Muscle layer of duodenum (tissue), 2 donors: ENCODE results near the gene ZFP91.

Source experiments
- H3K27ac ChIP-seq: one replicate; pipeline ENCODE4 v1.7.0; 2013; ENCODE audit warnings: mild to moderate bottlenecking, low read length
- H3K27me3 ChIP-seq: one replicate; pipeline ENCODE4 v1.7.0; 2013; ENCODE audit warnings: low read depth, mild to moderate bottlenecking, control low read depth, low read length
- H3K36me3 ChIP-seq, 2 donors: one replicate each; pipeline ENCODE4 v1.7.0; 2013; ENCODE audit warnings: low read length in 2 of 2, control low read depth in 1 of 2, mild to moderate bottlenecking in 1 of 2; ENCODE audit not compliant: insufficient read depth in 2 of 2, control insufficient read depth in 1 of 2
- H3K4me1 ChIP-seq, 2 donors: one replicate each; pipeline ENCODE4 v1.7.0; 2013; ENCODE audit warnings: low read length in 2 of 2, mild to moderate bottlenecking in 2 of 2, control low read depth in 1 of 2, moderate library complexity in 1 of 2; ENCODE audit not compliant: insufficient read depth in 2 of 2, control insufficient read depth in 1 of 2
- H3K4me3 ChIP-seq, 2 donors: one replicate each; pipeline ENCODE4 v1.7.0; 2013; ENCODE audit warnings: low read length in 2 of 2, low read depth in 1 of 2, mild to moderate bottlenecking in 1 of 2
- H3K9me3 ChIP-seq, 2 donors: one replicate each; pipeline ENCODE4 v1.7.0; 2013; ENCODE audit warnings: low read length in 2 of 2, control low read depth in 1 of 2, mild to moderate bottlenecking in 1 of 2; ENCODE audit not compliant: control insufficient read depth in 1 of 2
- donor health status: healthy.

ZFP91 gene

DNA sequence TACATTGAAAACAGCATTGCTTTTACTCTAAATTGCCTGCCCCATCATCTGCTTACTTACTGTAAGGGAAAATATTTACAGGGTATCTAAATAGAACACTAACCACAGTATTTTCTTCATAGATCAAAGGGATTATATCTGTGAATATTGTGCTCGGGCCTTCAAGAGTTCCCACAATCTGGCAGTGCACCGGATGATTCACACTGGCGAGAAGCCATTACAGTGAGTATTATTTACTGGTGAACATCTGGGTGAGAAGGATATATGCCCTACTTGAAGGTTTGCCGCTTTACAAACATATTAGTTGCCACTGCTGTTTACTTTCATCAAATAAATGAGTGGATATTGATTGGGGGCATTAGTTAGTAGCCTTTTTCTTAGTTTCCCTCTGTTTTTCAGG, 37.7 kb downstream of the ZFP91 start:
- H3K4me1 ChIP-seq = peaks cover 0 to 4% of the 10 kb centered on the region in 2 donors
- H3K36me3 ChIP-seq = peaks cover 67 to 73% of the 10 kb centered on the region in 2 donors
- H3K4me3 ChIP-seq = no peak overlapping the region
- no peaks in the 10 kb centered on the region for H3K9me3 ChIP-seq
- no peaks in the 10 kb centered on the region for H3K27me3 ChIP-seq
- no peak overlapping the region for H3K27ac ChIP-seq

DNA sequence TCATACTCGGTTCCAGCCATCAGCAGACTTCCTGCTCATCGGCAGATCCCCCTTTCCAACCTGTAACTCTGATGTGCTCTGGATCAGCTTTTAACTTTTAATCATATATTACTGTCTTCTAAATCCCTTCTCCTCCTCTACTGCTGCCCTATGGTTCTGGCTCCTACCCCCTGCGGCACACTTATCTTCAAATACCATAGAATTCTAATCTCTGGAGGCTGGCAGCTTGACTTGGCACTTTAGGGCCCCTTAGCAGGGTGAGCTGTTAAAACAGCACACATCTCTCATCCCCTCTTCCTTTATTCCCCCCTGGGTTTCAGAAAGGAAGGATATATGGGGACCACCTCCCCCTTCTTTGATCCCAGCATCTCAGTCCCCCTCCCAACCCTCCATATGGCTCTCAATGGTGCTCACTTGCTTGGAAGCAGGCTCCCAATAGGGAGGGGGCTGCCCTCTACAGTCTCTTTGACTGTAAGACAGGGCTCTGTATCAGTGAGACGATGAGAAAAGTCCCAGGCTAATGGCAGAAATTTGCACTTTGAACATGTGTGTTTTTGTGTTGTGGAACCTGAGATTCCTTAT, 39.2 kb downstream of the ZFP91 start:
- Histone ChIP-seq H3K4me1 (peaks cover 0 to 13% of the 10 kb centered on the region in 2 donors), H3K36me3 (peaks cover 56 to 63% of the 10 kb centered on the region in 2 donors), H3K27ac (no peak overlapping the region), H3K27me3 (no peaks in the 10 kb centered on the region), H3K4me3 (no peak overlapping the region), H3K9me3 (no peaks in the 10 kb centered on the region)

DNA sequence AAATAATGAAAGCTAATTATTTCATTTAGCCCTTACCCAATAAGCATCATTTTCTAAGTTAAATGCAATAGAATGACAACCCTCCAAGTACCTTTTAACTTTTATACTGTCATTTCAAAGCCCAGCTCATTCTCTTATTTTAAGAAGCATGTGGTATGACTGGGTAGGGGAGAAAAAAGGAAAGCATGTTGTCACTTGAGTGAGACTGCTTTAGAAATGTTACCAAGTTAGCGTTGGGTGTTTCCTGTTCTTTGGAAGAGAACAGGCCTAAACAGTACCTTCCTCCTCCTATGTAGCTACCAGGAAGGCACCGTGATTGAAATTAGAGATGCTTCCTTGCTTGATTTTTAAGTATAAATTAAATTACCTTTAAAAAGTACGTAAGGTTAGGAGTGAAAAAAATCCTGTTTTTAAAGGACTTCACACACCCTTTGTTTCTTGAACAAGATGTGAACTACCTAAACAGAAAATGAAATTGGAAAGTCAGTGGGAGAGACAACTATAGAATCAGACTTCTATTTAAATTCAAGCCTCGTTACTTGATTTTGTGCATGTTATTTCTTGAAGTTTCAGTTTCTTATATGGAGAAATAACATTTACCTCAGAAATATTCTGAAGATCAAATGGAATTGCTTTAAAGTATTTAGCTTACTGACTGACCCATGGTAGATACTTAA, 42.9 kb downstream of the ZFP91 start:
- Histone ChIP-seq H3K27me3 (no peaks in the 10 kb centered on the region), H3K4me3 (no peak overlapping the region), H3K27ac (no peak overlapping the region), H3K9me3 (no peaks in the 10 kb centered on the region), H3K36me3 (peaks cover 46 to 49% of the 10 kb centered on the region in 2 donors), H3K4me1 (peaks cover 0 to 17% of the 10 kb centered on the region in 2 donors)

DNA sequence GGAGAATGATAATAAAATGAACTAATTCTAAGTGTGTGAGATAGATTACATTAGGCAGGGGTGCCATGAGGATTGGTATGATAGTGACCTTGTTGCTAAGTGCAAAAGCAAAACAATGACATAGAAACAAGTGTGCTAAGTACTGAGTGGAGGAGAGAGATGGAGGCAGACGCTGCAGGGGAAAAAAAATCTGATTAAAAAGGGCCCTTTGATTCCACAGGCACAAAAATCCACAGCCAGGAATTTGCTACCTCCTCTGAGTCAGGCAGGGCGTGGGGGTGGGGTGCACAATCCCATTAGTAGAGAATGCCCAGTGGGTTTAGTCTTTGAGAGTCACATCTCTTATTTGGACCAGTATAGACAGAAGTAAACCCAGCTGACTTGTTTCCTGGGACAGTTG, 43.5 kb downstream of the ZFP91 start, which contains the start of gene CNTF:
Gene CNTF (plus strand): TSS at position 322 of the 400 bp plus-strand sequence. CDS start 88 bp downstream, outside the sequence.
- peaks cover 41 to 44% of the 10 kb centered on the region in 2 donors for H3K36me3 ChIP-seq
- peak within 1 kb of the TSS; percentile 43 for H3K27ac ChIP-seq
- H3K4me3 ChIP-seq = no peak within 1 kb of the TSS
- H3K4me1 ChIP-seq = peaks cover 0 to 22% of the 10 kb centered on the region in 2 donors
- H3K9me3 ChIP-seq = no peaks in the 10 kb centered on the region
- H3K27me3 ChIP-seq = no peaks in the 10 kb centered on the region

DNA sequence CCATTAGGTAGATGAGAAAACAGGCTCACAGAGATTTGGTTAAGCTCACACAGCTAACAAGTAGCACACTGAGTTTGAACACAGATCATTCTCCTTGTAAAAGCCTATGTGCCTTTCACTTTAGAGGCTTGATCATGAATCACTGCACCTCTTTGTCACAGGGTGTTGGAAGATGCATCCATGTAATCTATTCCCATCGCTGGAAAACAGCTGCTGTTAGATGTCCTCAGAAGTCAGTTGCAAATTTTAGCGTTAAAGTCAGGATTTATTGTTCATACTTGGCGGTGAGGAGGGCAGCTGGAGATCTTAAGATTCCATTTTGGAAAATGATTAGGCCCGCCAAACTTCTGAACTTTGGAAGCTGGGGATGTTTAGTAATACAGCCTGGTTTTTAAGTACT, 46.2 kb downstream of the ZFP91 start:
- Histone ChIP-seq H3K36me3 (peaks cover 18 to 19% of the 10 kb centered on the region in 2 donors), H3K9me3 (no peaks in the 10 kb centered on the region), H3K4me3 (no peak overlapping the region), H3K4me1 (peaks cover 0 to 30% of the 10 kb centered on the region in 2 donors), H3K27ac (no peak overlapping the region), H3K27me3 (no peaks in the 10 kb centered on the region)

DNA sequence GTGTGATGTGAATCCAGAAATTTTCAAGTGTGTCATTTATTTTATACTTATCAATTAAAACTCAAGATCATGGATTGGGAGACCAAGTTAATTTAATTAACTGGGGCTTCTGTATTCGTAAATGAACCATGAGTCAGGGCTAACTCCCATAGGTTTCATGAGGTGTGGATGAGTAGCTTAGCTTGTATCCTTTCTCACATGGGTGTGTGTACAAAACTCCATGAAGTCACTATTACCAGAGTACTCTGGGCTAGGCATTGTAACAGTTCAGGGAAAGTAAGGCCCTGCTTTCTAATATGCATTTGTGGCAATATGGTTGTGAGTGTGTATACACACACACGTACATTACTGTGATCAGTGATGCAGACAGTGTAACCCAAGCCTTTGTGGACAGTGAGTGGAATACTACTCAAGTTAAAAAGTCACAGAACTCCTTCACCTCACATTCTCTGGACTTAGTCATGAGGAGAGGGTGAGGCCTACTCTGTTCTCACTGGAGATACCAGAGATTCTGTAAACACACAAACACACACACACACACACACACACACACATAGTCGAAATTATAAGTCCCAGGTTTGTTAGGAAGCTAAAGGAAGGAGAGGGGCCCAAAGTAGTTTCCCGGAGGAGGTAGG, 47.1 kb downstream of the ZFP91 start:
- Histone ChIP-seq H3K9me3 (no peaks in the 10 kb centered on the region), H3K27me3 (no peaks in the 10 kb centered on the region), H3K36me3 (peaks cover 18 to 19% of the 10 kb centered on the region in 2 donors), H3K4me1 (peaks cover 0 to 30% of the 10 kb centered on the region in 2 donors), H3K27ac (no peak overlapping the region), H3K4me3 (no peak overlapping the region)

DNA sequence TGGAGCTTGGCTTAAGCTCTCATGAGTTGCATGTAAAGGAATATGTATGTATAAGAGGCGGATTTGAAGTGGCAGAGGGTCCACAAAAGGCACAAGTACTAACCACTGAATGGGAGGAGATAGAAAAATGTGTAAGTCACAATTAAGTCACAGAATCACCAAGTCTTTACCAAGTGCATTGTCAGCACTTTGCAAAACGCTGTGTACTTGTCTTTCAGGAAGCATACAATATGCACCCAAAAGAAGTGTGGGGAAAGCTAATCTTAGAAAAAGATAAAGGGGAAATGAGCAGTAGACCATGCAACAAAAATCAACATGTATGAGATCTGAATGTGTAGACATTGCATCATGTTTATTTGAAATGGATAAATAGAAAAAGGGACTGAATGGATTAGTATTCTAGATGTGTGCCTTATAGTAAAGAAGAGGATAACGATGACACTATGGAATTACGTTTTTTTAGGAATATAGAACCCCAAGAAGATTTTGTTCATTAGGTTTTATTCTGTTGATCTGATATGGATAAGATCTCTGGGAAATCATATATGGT, 48.1 kb downstream of the ZFP91 start:
- Histone ChIP-seq H3K36me3 (peaks cover 18 to 19% of the 10 kb centered on the region in 2 donors), H3K27ac (peak overlapping the region; percentile 31), H3K9me3 (no peaks in the 10 kb centered on the region), H3K4me3 (no peak overlapping the region), H3K27me3 (no peaks in the 10 kb centered on the region), H3K4me1 (peaks cover 0 to 22% of the 10 kb centered on the region in 2 donors)

DNA sequence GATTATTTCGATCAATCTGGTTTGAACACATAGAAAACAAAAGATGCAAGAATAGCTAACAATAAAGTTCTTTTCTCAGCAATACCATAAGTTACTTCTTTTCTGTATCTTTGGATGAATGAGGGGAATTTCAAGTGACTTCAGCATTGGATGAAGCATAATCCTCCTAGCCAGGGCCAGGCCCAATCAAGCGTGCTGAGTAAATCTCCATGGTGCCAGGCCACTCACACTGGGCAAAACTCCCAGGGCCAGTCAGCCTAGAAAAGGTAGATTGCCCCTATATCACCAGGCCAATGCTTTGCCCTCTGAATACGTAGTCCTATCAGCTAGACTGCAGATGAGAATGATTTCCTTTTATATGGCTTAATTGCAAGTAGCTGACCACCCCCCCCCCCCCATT, 49.6 kb downstream of the ZFP91 start:
- Histone ChIP-seq H3K4me1 (peaks cover 0 to 12% of the 10 kb centered on the region in 2 donors), H3K9me3 (no peaks in the 10 kb centered on the region), H3K27me3 (no peaks in the 10 kb centered on the region), H3K27ac (no peak overlapping the region), H3K4me3 (no peak overlapping the region), H3K36me3 (peaks cover 11% of the 10 kb centered on the region in 2 donors)

DNA sequence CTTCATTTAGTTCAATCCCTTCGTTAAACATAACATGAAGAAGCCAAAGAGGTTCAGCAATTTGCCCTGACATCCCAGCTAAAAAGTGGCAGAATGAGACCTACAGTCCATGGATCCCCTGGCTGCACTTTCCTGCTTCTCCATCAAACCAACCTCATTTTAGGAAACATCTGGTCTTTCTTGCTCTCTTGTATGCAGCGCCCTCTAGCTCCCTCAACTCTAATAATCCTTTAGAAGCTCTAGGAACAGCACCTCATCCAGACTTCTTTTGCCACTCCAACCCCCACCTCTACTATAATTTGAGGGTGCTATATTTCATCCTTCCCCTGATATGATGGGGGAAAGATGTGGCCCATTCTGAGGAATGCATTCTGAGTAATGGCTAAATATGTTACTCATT, 51.0 kb downstream of the ZFP91 start:
- Histone ChIP-seq H3K36me3 (peaks cover 0 to 4% of the 10 kb centered on the region in 2 donors), H3K27me3 (no peaks in the 10 kb centered on the region), H3K27ac (no peak overlapping the region), H3K4me1 (peaks cover 0 to 12% of the 10 kb centered on the region in 2 donors), H3K4me3 (no peak overlapping the region), H3K9me3 (no peaks in the 10 kb centered on the region)

DNA sequence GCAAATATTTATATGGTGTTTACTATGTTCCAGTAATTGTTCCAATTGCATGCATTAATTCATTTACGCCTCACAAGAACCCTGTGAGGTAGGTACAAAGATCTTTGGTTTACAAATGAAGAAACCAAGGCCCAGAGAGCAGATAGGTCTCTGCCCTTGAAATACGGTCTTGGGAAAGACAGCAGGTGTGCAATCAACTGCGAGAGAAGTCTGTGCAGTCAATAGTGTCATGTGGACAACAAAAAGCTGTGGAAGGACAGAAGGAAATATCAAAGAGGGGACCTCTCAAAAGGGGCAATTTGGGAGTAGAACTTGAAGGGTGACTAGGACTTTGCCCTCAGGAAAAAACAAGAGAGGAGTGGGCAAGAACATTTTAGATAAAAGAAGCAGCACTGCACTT, 52.5 kb downstream of the ZFP91 start:
- no peak overlapping the region for H3K4me3 ChIP-seq
- H3K27me3 ChIP-seq = no peaks in the 10 kb centered on the region
- H3K4me1 ChIP-seq = peaks cover 0 to 12% of the 10 kb centered on the region in 2 donors
- H3K27ac ChIP-seq = no peak overlapping the region
- H3K36me3 ChIP-seq = no peaks in the 10 kb centered on the region
- H3K9me3 ChIP-seq = no peaks in the 10 kb centered on the region

DNA sequence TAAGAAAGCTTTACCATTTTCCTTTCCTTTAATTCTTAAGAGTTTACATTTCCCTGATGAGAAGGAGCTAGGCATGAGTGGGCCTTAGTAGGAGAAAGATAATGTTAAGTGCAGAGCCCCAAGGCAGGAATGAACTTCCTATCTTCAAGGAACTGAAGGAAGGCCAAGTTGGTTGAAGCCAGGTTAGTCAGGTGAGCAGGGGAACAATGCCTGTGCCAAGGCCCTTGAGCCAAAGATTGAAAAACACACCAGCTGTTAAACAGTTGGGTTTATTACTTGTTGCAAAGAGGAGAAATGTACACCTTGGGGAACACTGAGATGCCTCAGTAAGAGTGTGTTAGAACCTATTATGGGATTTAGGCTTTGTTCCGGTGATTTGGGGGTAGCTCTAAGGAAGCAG, 53.6 kb downstream of the ZFP91 start:
- H3K9me3 ChIP-seq = no peaks in the 10 kb centered on the region
- no peak overlapping the region for H3K4me3 ChIP-seq
- no peaks in the 10 kb centered on the region for H3K27me3 ChIP-seq
- peaks cover 0 to 6% of the 10 kb centered on the region in 2 donors for H3K4me1 ChIP-seq
- no peaks in the 10 kb centered on the region for H3K36me3 ChIP-seq
- no peak overlapping the region for H3K27ac ChIP-seq
